ENCODE measurements around the gene CHRNA7.

Gene CHRNA7

DNA sequence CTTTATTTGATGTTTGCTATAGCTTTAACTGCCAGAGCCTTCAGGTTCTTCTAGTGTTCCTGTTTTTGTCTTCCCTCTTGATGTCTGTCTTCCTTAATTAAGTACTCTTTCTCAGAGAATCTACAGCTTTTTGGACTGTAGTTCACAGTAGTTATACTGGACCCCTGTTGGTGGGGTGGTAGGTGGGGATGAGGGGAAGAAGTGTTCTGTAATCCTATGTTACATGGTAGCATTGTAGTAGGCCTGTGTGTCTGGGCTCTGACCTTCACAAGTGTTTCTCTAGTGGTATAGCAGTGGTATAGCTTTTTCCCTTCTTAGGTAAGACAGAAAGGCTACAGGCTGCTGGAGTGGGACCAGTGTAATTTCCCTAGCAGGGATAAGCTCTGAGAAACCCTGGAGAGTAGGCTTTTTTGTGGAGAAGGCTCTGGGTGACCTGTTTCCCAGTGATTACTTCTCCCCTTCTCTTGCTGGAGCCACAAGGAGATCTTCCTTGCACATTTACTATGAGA is 59.6 kb downstream of the CHRNA7 start:
- no peak for DNase-seq

DNA sequence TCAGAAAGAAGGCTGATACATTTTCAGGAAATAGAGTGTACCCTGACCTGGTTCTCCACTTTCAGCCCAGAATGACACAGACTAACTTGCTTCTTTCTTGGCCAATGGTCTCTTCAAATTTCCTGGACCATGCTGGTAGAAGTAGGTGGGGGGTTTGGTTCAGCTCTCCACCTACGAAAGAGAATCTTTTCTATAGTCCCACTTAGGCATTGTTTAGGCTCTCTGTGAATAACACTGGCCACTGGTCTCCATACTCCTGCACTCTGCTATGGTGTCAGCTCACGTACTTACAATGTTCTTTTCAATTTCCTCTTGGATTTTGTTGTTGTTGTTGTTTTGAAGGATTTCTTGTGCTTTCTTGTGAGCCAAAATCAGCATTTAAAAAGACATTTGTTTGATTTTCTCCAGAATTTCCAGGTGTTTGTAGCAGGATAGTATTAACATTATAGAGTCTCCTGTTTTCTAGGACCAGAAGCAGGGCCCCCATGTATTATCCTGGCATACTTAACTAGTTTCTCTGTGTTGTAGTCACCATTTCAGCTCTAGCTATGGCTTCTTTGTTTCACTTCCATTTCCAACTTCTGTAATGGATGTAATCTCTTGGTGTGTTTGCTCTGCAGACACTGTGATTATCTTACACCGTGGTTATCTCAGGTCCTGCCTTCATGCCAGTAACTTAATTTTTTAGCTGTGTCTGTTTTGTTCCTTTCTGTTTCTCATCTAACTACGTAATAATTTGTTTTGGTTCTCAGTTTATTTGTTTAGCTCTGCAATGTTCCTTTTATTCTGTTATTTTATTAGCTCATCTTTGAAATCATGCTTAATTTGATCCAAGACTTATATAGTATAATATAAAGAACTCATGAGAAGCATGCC is 61.4 kb downstream of the CHRNA7 start:
- DNase-seq = no peak

DNA sequence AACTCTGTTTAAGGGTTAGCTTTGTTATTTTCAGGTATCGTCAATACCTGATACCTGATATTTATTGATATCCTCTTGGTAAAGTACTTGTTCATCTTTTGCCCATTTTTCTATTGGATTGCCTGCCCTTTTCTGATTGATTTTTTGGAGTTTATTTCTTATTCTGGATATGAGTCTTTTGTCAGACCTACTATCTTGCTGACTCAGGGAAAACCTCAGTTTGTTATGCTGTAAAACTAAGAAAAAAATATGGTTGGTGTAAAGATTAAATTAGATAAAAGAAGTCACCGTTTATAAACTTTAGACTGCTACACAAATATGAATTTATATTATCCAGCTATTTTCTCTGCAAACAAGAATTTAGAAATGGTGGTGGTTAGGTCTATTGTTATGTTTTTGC is 65.9 kb downstream of the CHRNA7 start:
- no peak for DNase-seq

DNA sequence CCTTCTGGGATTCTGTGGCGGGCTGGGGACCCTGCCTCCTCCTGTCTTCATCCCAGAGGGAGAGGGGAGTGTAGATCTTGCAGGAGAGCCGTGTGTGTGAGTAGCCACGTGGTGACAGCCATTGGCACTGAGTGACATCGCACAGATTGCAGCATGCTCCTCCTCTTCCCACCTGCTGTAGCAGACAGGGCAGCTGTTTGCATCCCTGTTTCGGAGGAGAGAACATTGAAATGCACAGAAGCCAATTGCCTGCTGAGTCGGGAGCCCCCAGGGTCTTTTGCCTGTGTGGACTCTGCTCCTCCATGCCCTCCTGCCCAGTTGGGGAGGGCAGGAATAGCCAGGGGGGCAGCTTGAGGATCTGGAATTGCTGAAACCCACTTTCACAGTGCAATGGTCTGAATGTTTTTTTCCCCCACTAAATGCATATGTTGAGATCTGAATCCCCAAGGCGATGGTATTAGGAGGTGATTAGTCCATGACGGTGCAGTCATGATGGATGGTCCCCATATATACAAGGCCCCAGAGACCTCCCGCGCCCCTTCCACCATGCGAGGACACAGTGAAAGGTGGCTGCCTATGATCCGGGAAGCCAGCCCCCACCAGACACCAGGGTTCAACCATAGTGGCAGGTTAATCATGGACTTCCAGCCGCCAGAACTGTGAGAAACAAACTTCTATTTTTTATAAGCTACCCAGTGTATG is 66.8 kb downstream of the CHRNA7 start:
- no peak for DNase-seq

DNA sequence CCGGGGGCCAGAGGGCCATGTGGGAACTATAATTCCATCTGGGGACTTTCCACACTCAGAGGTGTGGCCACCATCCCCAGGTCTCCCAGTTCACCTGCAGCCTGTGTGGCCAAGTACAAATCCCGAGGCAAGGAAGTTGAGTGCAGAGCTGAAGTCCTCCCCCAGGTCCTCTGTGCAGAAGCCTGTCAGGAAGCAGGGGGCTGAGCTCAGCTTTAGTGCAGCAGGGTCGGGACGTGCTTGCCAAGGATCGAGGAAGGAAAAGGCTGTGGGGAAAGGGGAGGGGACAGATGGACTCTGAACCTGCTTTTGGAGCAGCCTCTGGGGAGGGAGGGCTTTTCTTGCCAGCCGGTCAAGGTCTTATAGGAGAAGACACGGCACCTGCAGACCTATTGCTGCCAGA is 67.7 kb downstream of the CHRNA7 start:
- DNase-seq = no peak

DNA sequence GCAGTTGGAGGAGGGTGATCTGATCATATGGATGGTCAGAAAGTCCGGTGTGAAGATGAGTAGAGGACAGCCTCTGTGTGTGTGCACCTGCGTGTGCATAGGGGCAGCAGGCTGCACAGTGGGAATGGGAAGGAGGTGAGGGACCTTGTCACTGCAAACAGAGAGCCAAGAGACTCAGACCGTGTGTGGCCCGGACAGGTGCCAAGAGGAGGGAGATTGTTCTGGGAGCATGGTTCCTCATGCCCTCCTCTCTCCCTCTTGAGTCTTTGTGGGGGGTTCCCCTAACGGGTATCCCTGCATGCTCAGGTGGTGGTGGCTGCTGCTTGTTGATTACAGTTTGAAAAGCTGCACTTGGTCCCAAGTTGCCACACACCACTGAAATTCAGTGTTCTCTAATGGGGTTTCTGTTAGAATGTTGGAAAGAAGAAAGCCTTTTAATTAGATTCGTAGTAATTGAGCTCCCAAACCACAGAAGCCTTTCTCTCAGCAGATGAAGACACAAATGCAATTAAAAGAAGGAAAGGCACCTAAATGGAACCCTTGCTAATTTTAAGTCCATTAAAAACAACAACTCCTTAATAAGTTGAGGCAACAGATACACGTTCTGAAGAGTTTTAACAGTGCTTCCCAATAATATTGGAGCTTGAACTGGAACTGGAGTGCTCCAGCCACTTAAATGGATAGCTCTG is 68.9 kb downstream of the CHRNA7 start:
- peak; percentile 22 for DNase-seq

DNA sequence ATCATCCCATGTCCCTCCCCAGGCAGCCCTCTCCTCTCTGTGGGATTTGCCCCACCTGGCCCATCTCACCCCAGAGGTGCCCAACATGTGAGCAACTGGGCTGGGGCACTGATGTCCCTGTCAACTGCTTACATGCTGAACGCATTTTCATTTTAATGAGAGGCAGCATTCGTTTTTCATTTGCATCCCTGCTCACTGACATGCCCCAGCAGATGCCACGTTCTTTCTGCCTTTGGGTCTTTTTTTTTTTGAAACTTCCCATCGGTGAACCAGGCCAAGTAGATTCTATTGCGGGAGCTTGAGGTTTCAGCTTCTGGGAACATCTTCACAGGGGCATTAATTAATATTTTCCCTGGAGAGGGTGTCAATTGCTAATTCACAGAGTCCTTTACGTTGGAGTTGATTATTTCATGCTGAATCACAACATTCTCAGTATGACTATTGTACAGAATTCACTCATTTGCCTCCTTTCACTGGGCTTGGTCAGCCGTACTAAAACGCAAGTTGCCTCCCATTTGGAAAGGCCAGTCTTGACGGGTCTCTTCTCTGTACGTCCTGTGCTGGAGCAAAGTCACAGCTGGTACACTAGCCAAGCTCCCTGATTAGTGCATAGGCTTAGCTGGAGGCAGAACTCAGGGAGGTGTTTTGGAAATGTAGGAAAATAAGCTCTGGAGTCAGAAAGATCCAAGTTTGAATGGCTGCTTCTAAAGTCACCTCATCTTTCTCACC is 69.8 kb downstream of the CHRNA7 start:
- DNase-seq = peak; percentile 85

DNA sequence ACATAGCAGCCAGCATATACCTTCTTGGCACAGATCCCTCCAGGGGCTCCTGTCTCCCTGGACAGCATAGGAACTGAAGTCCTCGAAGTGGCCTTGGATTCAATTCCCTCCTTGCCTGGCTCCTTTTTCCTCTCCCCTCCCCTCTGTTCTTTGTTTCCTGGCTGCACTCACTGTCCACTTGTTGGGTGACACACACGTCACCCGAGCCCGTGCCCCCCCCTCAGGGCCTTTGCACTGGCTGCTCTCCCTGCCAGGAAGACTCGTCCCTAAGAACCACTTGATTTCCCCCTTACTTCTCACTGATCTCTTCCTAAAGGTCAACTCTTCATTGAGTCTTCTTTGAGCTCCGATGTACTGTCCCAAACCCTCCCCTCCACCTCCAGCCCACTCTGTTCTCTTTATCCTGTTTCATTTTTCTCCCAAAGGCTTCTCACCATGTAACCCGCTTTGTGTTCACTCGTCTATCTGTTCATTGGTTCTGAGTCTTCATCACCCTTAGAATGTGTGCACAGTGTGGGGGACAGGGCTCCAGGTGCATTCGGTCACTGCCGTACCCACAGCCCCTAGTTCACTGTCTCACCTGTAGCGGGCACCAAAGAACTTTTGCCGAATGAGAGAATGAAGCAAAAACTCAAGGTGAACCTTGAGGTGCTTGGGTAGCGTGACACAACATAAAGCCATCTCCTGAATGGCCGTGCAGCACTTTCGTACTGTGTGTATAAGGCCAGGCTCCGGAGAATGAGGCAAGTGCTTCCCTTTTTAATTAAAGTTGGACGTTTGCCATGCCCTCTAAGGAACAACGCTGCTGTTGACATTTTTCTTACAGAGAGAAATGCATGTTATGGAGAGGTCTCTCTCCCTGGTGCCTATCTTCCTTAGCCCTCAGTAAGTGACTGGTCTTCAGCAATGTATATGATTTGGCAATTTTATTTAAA is 74.0 kb downstream of the CHRNA7 start:
- no peak for DNase-seq

DNA sequence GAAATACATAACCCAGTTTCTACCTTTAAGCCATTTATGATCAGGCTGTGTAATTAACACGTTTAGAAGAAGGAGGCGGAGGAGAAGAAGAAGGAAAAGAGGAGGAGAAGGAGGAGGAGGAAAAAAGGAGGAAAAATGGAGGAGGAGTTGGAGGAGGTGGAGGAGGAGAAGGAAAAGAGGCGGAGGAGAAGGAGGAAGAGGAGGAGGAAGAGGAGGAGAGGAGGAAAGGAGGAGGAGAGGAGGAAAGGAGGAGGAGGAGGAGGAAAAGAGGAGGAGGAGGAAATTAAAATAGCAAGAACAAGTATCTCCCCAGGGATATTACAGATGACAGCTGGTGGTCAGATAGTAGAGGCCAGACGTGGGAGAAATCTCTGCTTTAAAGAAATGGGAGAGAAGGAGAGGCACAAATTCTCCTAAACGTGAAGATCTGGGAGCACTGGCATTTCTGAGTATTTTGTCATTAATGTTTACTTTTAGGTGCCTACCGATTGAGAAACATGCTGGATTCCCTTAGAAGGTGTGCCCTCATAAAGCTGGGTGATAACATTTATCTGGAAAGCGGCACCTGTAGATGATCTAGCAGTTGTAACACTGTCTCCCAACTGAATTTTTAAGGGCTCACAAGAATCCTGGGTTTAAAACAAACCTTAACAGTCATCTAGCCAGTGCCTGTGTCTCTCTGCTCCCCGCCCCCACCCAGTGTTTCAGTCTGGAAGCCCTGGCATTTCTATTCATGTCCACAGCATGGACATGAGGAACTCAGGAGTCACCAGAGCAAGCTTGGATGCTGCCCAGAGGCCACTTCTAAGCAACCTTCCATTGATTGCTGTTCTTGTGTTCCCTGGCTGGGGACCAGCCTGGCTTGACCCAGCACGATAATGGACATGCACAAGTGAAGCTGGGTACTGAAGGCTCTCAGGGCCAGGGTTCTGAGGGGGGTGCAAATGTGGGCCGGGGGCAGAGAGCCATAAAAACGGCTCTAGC is 75.2 kb downstream of the CHRNA7 start:
- no peak for DNase-seq

DNA sequence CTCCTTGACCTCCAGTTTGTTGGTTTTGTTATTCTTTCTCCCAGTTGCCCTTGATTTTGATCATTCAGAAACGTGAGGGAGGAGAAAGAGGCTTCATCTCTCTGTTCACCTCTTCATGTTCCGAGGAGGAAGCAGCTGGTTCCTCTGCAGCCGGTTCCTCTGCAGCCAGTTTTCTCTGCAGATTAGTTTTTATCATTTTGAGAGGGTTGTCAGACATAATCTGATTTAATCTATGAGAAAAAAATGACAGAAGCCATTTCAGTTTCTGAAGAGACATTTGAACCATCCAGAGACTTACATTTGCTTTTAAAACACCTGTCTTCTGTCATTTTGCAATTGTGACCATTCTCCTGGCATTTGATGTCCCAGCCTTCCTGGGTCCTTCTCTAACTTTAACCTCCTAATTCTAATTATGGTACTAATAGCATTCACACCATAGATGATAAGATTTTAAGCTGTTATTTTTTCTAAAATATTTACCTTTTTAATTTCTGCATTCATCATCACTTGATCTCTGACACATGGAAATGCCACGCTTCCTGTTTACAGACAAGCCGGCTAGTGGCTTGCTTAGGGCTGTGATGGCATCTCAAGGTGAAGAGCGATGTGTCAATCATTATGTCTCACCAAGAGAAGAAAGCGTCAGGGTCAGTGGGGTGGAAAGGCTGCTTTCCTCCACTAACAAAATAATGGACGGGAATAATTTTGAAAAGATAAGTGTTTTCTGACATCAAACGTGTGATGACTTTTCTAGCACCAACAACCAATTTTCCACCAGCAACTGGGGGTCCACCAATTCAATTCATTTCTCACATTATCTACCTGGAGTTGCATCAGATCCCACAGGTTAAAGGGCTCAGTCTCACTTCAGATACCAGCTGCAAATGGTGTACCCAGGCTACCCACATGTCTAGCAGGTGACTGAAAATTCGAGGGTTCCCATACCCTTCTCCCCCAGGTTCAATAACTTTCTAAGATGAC is 76.4 kb downstream of the CHRNA7 start:
- DNase-seq = no peak

DNA sequence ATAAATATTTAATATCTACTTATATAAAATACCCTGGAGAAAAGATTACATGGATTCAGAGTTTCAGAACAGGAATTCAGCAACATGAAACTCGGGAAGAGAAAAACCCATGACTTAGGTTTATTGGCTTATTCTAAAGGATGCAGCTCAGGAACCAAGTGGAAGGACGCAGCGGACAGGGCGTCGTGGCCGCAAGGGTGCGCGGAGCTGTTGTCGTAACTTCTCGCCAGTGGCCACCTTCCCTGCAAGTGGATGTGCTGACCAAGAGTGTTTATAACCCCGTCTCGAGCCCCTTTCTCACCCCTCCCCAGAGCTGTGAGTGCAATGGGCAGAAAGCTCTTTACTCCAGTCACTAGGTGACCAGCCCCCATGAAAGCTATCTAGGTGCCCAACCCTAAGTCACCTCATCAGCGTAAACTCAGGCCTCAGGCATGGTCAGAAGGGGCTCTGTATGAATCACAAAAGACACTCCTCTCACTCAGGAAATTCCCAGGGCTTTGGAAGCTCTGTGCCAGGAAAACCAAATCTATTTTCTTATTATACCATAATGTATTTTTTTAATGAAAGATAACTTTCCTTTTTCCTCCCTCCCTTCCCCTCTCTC is 77.3 kb downstream of the CHRNA7 start:
- no peak for DNase-seq

DNA sequence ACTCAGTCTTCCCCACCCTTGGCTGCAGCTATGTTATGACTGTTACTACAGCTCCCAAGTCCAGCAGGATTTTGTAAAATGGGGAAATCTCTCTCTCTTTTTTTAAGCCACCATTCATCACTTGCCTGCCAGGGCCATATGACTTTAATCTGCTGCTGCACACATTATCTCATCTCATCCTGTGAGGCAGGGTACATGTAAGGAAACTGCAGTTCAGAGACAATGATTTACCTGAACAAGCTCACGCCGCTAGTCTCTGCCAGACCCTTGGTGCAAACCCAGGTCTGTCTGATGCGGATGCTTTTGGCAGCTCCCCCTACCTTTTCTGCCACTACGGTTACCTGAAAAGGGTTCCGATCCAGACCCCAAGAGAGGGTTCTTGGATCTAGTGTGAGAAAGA is 78.3 kb downstream of the CHRNA7 start:
- DNase-seq = no peak

DNA sequence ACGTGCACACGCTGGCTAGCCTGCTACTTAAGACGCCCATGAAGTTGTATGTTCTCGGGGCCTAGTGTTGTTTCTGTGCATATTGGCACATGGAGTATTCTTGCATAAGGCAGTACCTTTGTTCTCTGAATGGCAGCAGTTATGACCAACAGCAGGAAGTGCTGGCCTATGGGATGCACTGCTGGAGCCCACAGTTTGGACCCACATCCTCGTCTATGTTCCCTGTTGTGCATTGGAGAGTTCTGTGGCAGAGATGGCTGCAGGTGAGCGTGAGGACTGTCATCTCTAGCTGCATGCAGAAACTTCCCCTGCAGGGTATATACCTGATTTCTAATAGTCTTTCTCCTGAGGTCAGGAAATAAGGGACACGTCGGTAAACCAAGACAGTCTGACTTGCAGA is 81.8 kb downstream of the CHRNA7 start:
- DNase-seq = no peak

DNA sequence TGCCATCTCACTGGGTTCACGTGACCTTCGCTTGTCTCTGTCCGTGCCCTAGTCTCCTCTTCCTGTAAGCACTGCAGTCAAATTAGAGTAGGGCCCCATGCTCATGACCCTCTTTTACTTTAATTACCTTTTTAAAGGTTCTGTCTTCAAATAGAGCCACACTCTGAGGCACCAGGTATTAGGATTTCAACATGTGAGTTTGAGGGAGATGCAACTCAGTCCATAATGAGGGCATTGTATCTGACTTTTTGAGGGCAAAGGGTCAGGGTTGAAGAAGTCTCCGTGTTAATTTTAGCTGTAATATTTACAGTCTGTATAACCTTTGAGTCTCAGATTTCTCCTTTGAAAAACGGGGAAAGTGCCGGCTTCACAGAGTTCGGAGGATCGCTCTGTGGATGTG is 82.9 kb downstream of the CHRNA7 start:
- DNase-seq = no peak

DNA sequence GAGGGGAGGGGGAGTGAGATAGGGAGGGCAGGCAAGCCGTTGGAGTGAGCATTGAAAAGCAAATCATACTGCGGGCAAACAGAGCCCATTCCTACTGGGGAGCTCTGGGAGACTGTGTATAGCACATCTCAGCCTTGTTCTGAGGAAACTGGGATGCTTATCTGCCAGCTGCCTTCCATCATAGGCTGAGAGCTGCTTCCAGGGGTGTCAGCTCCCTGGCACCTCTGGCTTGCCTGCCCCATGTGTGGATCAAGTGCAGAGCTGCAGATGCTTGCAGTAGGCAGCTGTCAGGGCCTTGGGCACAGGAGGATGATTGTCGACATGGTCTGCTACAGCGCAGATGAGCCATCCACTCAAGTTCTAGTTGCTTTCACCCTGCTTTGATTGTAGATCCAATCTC is 86.8 kb downstream of the CHRNA7 start:
- no peak for DNase-seq

DNA sequence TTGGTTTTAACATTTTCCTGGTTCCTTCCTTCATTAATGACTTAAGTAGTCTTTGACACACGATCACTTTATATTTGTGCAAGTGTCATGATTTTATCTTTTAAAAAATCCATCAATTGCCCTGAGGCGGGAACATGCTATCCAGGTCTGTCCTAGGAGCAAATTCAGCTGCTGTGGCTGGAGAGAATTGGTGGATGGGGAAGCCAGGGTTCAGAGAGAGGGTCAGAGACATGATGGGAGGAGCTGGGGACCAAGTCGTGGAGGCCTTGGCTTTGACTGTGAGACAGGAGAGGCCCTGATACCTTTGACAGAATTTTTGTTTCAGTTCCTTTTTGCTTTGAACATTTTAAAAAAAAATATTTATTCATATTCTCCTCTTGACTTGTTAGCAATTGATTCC is 89.0 kb downstream of the CHRNA7 start:
- no peak for DNase-seq

DNA sequence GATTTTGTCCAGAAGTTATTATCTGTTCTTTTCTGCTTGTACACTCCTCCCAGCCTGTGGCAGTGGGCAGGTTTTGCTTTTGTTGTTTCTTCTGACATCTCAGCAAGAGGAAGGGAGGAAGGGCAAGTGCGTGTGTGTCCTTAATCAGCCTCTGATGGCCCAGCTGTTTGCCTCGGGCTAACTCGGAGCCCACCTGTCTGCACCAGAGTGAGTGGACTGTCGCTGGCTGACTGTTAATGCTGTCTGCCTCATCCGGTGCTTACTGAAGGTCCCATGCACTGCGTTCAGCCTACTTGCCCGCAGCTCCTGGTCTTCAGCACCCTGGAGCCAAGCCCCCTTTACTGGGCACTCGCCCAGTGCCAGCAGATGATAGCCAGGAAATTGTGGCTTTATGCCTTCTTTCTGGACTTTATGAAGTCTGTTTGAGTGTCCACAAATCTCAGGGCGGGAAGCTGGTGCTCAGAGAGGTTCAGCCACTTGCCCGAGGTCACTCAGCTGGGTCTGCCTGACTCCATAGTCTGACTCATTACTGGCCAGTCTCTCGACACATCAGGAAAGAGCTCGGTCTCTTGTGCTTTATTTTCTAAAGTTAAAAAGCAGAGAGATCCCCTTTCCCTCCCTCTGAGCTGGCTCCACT is 89.5 kb downstream of the CHRNA7 start:
- DNase-seq = no peak
